ENCODE results near the gene SIAE.

SIAE gene

GRCh38 chr11:124717421-124717785, 43.9 kb upstream of the SIAE start:
- no peak for TF ChIP-seq CTCF (IDR thresholded peaks at IDR 0.05; ENCODE audit: unreplicated experiment in 3 of 3)
- H3K27ac Mint-ChIP-seq: no peak overlapping the region
- peaks cover 19% of the 10 kb centered on the region for H3K4me1 Mint-ChIP-seq
- peaks cover 84% of the 10 kb centered on the region for H3K27me3 Mint-ChIP-seq (ENCODE audit: low read depth)
- H3K9me3 Mint-ChIP-seq: no peaks in the 10 kb centered on the region
- H3K36me3 Mint-ChIP-seq (ENCODE audit: low read depth): no peaks in the 10 kb centered on the region
- H3K4me3 Mint-ChIP-seq: peak overlapping the region; percentile 75 to 82 (median 77)

- peaks cover 79% of the 10 kb centered on the region for H3K27me3 Mint-ChIP-seq (ENCODE audit: low read depth)
- H3K27ac Mint-ChIP-seq: no peak overlapping the region
- H3K9me3 Mint-ChIP-seq: no peaks in the 10 kb centered on the region
- no peak for TF ChIP-seq CTCF (IDR thresholded peaks at IDR 0.05; ENCODE audit: unreplicated experiment in 3 of 3)
- H3K4me3 Mint-ChIP-seq: no peak overlapping the region
- H3K36me3 Mint-ChIP-seq (ENCODE audit: low read depth): no peaks in the 10 kb centered on the region
- H3K4me1 Mint-ChIP-seq: peaks cover 19% of the 10 kb centered on the region
Observed at GRCh38 chr11:124716591-124716990, 43.1 kb upstream of the SIAE start.

GRCh38 chr11:124712392-124712791, 38.9 kb upstream of the SIAE start:
- Mint-ChIP-seq H3K4me3 (no peak overlapping the region), H3K36me3 (ENCODE audit: low read depth) (no peaks in the 10 kb centered on the region), H3K9me3 (peaks cover 6% of the 10 kb centered on the region), H3K4me1 (peaks cover 1% of the 10 kb centered on the region), H3K27ac (no peak overlapping the region), H3K27me3 (ENCODE audit: low read depth) (peaks cover 39% of the 10 kb centered on the region)
- no peak for TF ChIP-seq CTCF (IDR thresholded peaks at IDR 0.05; ENCODE audit: unreplicated experiment in 3 of 3)

- Mint-ChIP-seq H3K27ac (no peak overlapping the region), H3K9me3 (peaks cover 13% of the 10 kb centered on the region), H3K4me3 (no peak overlapping the region), H3K27me3 (ENCODE audit: low read depth) (peaks cover 14% of the 10 kb centered on the region), H3K4me1 (no peaks in the 10 kb centered on the region), H3K36me3 (ENCODE audit: low read depth) (no peaks in the 10 kb centered on the region)
- no peak for TF ChIP-seq CTCF (IDR thresholded peaks at IDR 0.05; ENCODE audit: unreplicated experiment in 3 of 3)
Observed at GRCh38 chr11:124707829-124708228, 34.3 kb upstream of the SIAE start.

- H3K27me3 Mint-ChIP-seq (ENCODE audit: low read depth): peaks cover 19% of the 10 kb centered on the region
- H3K4me3 Mint-ChIP-seq: no peak overlapping the region
- peaks cover 17% of the 10 kb centered on the region for H3K9me3 Mint-ChIP-seq
- peaks cover 9% of the 10 kb centered on the region for H3K36me3 Mint-ChIP-seq (ENCODE audit: low read depth)
- no peak for TF ChIP-seq CTCF (IDR thresholded peaks at IDR 0.05; ENCODE audit: unreplicated experiment in 3 of 3)
- no peak overlapping the region for H3K27ac Mint-ChIP-seq
- H3K4me1 Mint-ChIP-seq: no peaks in the 10 kb centered on the region
Observed at GRCh38 chr11:124700028-124700427, 26.5 kb upstream of the SIAE start.

GRCh38 chr11:124699547-124699946, 26.0 kb upstream of the SIAE start:
- Mint-ChIP-seq H3K27me3 (ENCODE audit: low read depth) (peaks cover 19% of the 10 kb centered on the region), H3K4me1 (no peaks in the 10 kb centered on the region), H3K27ac (no peak overlapping the region), H3K36me3 (ENCODE audit: low read depth) (peaks cover 9% of the 10 kb centered on the region), H3K4me3 (no peak overlapping the region), H3K9me3 (peaks cover 17% of the 10 kb centered on the region)
- TF ChIP-seq CTCF (IDR thresholded peaks at IDR 0.05; ENCODE audit: unreplicated experiment in 3 of 3): no peak

All from nephron (organoid).